ENCODE data around the gene PDE11A. TPM values are rescaled to one million over a fixed set of nuclear protein-coding genes. Genes with fewer than 3 reads are reported as not detected.

The PDE11A gene
- total RNA-seq, 5 donors from 2014 or later (not counting 1 experiment from before 2014, with no cell fraction given): not detected

GRCh38 chr2:177869912-177870311 is 202.7 kb downstream of the PDE11A start:
- Mint-ChIP-seq H3K36me3 (no peaks in the 10 kb centered on the region), H3K27me3 (peaks cover 3 to 4% of the 10 kb centered on the region in 2 donors), H3K9me3 (no peaks in the 10 kb centered on the region), H3K4me1 (no peaks in the 10 kb centered on the region), H3K27ac (no peak overlapping the region), H3K4me3 (no peak overlapping the region)
- Histone ChIP-seq H3K9me3 (no peaks in the 10 kb centered on the region), H3K36me3 (ENCODE audit: control insufficient read depth in 2 of 2, extremely low read depth in 1 of 2, insufficient read depth in 1 of 2, low read length in 1 of 2) (no peaks in the 10 kb centered on the region), H3K4me1 (ENCODE audit: control insufficient read depth in 1 of 2, extremely low read depth in 1 of 2, insufficient read depth in 2 of 2, low read length in 2 of 2) (no peaks in the 10 kb centered on the region), H3K4me3 (ENCODE audit: control insufficient read depth in 1 of 2, extremely low read depth in 1 of 2, low read length in 1 of 2) (no peak overlapping the region), H3K27ac (ENCODE audit: low read length) (no peak overlapping the region), H3K27me3 (replicated peaks in 1 of 2; ENCODE audit: control insufficient read depth in 2 of 2, extremely low read depth in 1 of 2, insufficient read depth in 2 of 2, low read length in 1 of 2) (no peaks in the 10 kb centered on the region)
- ChIA-PET CTCF (no interaction called here), POLR2A (no interaction called here)
- ATAC-seq (replicated peaks in 1 of 4) (no peak), DNase-seq (no peak)
- 42% methylated on average over 1 of the region's 3 CpGs for WGBS (ENCODE audit: insufficient coverage)

- Histone ChIP-seq H3K4me3 (ENCODE audit: control insufficient read depth in 1 of 2, extremely low read depth in 1 of 2, low read length in 1 of 2) (no peak overlapping the region), H3K36me3 (ENCODE audit: control insufficient read depth in 2 of 2, extremely low read depth in 1 of 2, insufficient read depth in 1 of 2, low read length in 1 of 2) (no peaks in the 10 kb centered on the region), H3K27me3 (replicated peaks in 1 of 2; ENCODE audit: control insufficient read depth in 2 of 2, extremely low read depth in 1 of 2, insufficient read depth in 2 of 2, low read length in 1 of 2) (no peaks in the 10 kb centered on the region), H3K27ac (ENCODE audit: low read length) (no peak overlapping the region), H3K9me3 (no peaks in the 10 kb centered on the region), H3K4me1 (ENCODE audit: control insufficient read depth in 1 of 2, extremely low read depth in 1 of 2, insufficient read depth in 2 of 2, low read length in 2 of 2) (no peaks in the 10 kb centered on the region)
- WGBS (ENCODE audit: insufficient coverage): 80% methylated on average over 1 of the region's 3 CpGs
- H3K4me1 Mint-ChIP-seq: no peaks in the 10 kb centered on the region
- no peaks in the 10 kb centered on the region for H3K9me3 Mint-ChIP-seq
- DNase-seq (no peak), ATAC-seq (replicated peaks in 1 of 4) (no peak)
- no peak overlapping the region for H3K27ac Mint-ChIP-seq
- ChIA-PET CTCF (no interaction called here), POLR2A (no interaction called here)
- H3K27me3 Mint-ChIP-seq: peaks cover 1 to 3% of the 10 kb centered on the region in 2 donors
- no peak overlapping the region for H3K4me3 Mint-ChIP-seq
- H3K36me3 Mint-ChIP-seq: no peaks in the 10 kb centered on the region
Observed at GRCh38 chr2:177869209-177869608, 203.4 kb downstream of the PDE11A start.

DNA sequence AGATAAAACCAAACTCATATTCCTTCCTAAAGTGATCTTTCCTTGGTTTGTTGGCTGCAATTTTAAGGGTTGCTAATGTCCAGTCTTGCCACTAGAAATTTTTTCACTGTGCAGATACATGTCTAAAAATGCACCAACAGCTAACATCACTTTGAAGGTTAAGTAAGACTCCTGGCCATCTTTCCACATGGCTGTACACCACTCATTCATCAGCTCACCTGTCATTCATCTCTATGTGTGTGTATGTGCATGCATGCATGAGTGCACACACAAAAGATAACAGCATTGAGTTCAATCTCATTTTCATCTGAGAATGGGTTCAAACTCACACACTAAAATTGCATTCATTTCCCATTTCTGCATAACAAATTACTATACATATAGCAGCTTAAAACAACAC is 203.8 kb downstream of the PDE11A start:
- ATAC-seq (replicated peaks in 1 of 4) (no peak), DNase-seq (no peak)
- Histone ChIP-seq H3K27ac (ENCODE audit: low read length) (no peak overlapping the region), H3K4me3 (ENCODE audit: control insufficient read depth in 1 of 2, extremely low read depth in 1 of 2, low read length in 1 of 2) (no peak overlapping the region), H3K9me3 (no peaks in the 10 kb centered on the region), H3K4me1 (ENCODE audit: control insufficient read depth in 1 of 2, extremely low read depth in 1 of 2, insufficient read depth in 2 of 2, low read length in 2 of 2) (no peaks in the 10 kb centered on the region), H3K36me3 (ENCODE audit: control insufficient read depth in 2 of 2, extremely low read depth in 1 of 2, insufficient read depth in 1 of 2, low read length in 1 of 2) (no peaks in the 10 kb centered on the region), H3K27me3 (replicated peaks in 1 of 2; ENCODE audit: control insufficient read depth in 2 of 2, extremely low read depth in 1 of 2, insufficient read depth in 2 of 2, low read length in 1 of 2) (no peaks in the 10 kb centered on the region)
- Mint-ChIP-seq H3K36me3 (no peaks in the 10 kb centered on the region), H3K9me3 (peaks cover 0 to 3% (median 0%) of the 10 kb centered on the region in 3 donors), H3K27ac (no peak overlapping the region), H3K4me3 (no peak overlapping the region), H3K27me3 (peaks cover 1 to 3% of the 10 kb centered on the region in 2 donors), H3K4me1 (no peaks in the 10 kb centered on the region)
- ChIA-PET CTCF (no interaction called here), POLR2A (no interaction called here)

- no peaks in the 10 kb centered on the region for H3K4me1 ChIP-seq (ENCODE audit: control insufficient read depth in 1 of 2, extremely low read depth in 1 of 2, insufficient read depth in 2 of 2, low read length in 2 of 2)
- no peak overlapping the region for H3K4me3 ChIP-seq (ENCODE audit: control insufficient read depth in 1 of 2, extremely low read depth in 1 of 2, low read length in 1 of 2)
- Mint-ChIP-seq H3K27me3 (peaks cover 5 to 18% of the 10 kb centered on the region in 2 donors), H3K4me3 (no peak overlapping the region), H3K4me1 (no peaks in the 10 kb centered on the region), H3K36me3 (no peaks in the 10 kb centered on the region), H3K9me3 (peaks cover 7 to 13% (median 8%) of the 10 kb centered on the region in 3 donors), H3K27ac (no peak overlapping the region)
- peaks cover 2% of the 10 kb centered on the region for H3K9me3 ChIP-seq
- no peak overlapping the region for H3K27ac ChIP-seq (ENCODE audit: low read length)
- ATAC-seq (replicated peaks in 1 of 4) (no peak), DNase-seq (no peak)
- H3K27me3 ChIP-seq (replicated peaks in 1 of 2; ENCODE audit: control insufficient read depth in 2 of 2, extremely low read depth in 1 of 2, insufficient read depth in 2 of 2, low read length in 1 of 2): no peaks in the 10 kb centered on the region
- WGBS (ENCODE audit: insufficient coverage): no CpG with 5 or more reads among the region's 1 CpG
- CTCF ChIA-PET: interaction anchor here in 1 of 2 donors (1.3 kb wide), 1 partner anchor 9 kb away, joined by 3 read pairs; no protein-coding TSS in a partner anchor
- H3K36me3 ChIP-seq (ENCODE audit: control insufficient read depth in 2 of 2, extremely low read depth in 1 of 2, insufficient read depth in 1 of 2, low read length in 1 of 2): no peaks in the 10 kb centered on the region
- POLR2A ChIA-PET: no interaction called here
Observed at GRCh38 chr2:177857538-177857937, 215.0 kb downstream of the PDE11A start.

GRCh38 chr2:177852389-177852788 is 220.2 kb downstream of the PDE11A start:
- no peak overlapping the region for H3K27ac ChIP-seq (ENCODE audit: low read length)
- WGBS (ENCODE audit: insufficient coverage): no CpG with 5 or more reads among the region's 1 CpG

DNA sequence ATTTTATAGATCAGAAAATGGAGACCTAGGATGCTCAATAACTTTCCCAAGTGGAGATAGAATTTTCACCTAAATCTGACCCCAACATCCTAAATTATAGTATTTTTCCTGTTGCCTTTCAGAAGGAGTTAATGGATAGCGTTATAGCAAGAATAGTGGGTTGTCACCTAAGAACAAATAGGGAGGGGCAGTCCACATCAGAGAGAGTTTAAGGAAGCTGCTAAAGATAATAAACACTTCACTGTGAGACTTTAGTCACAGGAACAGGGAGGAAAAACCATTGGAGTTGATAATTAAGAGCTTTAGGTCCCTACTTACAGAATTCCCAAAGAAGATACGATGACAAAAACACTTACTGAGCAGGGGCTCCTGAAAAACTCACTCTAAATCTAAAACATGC is 229.4 kb downstream of the PDE11A start:
- Histone ChIP-seq H3K27ac (ENCODE audit: low read length) (no peak overlapping the region), H3K4me1 (ENCODE audit: control insufficient read depth in 1 of 2, extremely low read depth in 1 of 2, insufficient read depth in 2 of 2, low read length in 2 of 2) (no peaks in the 10 kb centered on the region), H3K27me3 (replicated peaks in 1 of 2; ENCODE audit: control insufficient read depth in 2 of 2, extremely low read depth in 1 of 2, insufficient read depth in 2 of 2, low read length in 1 of 2) (no peaks in the 10 kb centered on the region), H3K9me3 (no peaks in the 10 kb centered on the region), H3K36me3 (ENCODE audit: control insufficient read depth in 2 of 2, extremely low read depth in 1 of 2, insufficient read depth in 1 of 2, low read length in 1 of 2) (no peaks in the 10 kb centered on the region), H3K4me3 (ENCODE audit: control insufficient read depth in 1 of 2, extremely low read depth in 1 of 2, low read length in 1 of 2) (no peak overlapping the region)
- no peaks in the 10 kb centered on the region for H3K9me3 Mint-ChIP-seq
- peaks cover 3 to 6% of the 10 kb centered on the region in 2 donors for H3K27me3 Mint-ChIP-seq
- no CpG with 5 or more reads among the region's 2 CpGs for WGBS (ENCODE audit: insufficient coverage)
- no peak for DNase-seq
- H3K4me3 Mint-ChIP-seq: no peak overlapping the region
- ATAC-seq (replicated peaks in 1 of 4): no peak
- CTCF ChIA-PET: no interaction called here
- H3K36me3 Mint-ChIP-seq: no peaks in the 10 kb centered on the region
- no peak overlapping the region for H3K27ac Mint-ChIP-seq
- H3K4me1 Mint-ChIP-seq: no peaks in the 10 kb centered on the region
- POLR2A ChIA-PET: no interaction called here

More at GRCh38 chr2:177852389-177852788, 220.2 kb downstream of the PDE11A start:
- no peaks in the 10 kb centered on the region for H3K9me3 ChIP-seq
- ChIA-PET POLR2A (no interaction called here), CTCF (no interaction called here)
- DNase-seq: no peak
- H3K4me1 ChIP-seq (ENCODE audit: control insufficient read depth in 1 of 2, extremely low read depth in 1 of 2, insufficient read depth in 2 of 2, low read length in 2 of 2): no peaks in the 10 kb centered on the region
- no peak overlapping the region for H3K27ac Mint-ChIP-seq
- no peak overlapping the region for H3K4me3 Mint-ChIP-seq
- H3K27me3 Mint-ChIP-seq: peaks cover 6 to 14% of the 10 kb centered on the region in 2 donors
- no peak for ATAC-seq (replicated peaks in 1 of 4)
- no peaks in the 10 kb centered on the region for H3K36me3 Mint-ChIP-seq
- H3K27me3 ChIP-seq (replicated peaks in 1 of 2; ENCODE audit: control insufficient read depth in 2 of 2, extremely low read depth in 1 of 2, insufficient read depth in 2 of 2, low read length in 1 of 2): no peaks in the 10 kb centered on the region
- H3K4me3 ChIP-seq (ENCODE audit: control insufficient read depth in 1 of 2, extremely low read depth in 1 of 2, low read length in 1 of 2): no peak overlapping the region
- peaks cover 2 to 7% (median 3%) of the 10 kb centered on the region in 3 donors for H3K9me3 Mint-ChIP-seq
- no peaks in the 10 kb centered on the region for H3K36me3 ChIP-seq (ENCODE audit: control insufficient read depth in 2 of 2, extremely low read depth in 1 of 2, insufficient read depth in 1 of 2, low read length in 1 of 2)
- no peaks in the 10 kb centered on the region for H3K4me1 Mint-ChIP-seq

DNA sequence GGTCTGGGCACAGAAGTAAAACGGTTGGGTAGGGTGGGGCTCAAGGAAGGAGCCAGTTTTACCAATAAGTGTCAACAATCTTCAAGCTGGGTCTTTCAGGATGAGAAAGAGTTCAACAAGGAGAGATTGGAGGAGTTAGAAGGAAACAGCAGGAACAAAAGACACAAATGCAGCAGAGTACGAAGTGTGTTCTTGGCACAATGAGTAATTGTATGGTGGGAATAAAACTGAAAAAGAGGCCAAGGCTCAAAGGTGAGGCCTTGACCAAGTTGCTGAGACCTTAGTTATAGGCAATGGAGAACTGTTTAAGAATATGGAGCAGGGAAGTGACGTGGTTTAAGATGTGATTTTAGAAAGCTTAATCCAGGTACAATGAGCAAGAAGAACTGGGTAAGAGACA is 230.3 kb downstream of the PDE11A start:
- POLR2A ChIA-PET: no interaction called here
- DNase-seq (no peak), ATAC-seq (replicated peaks in 1 of 4) (no peak)
- peaks cover 3% of the 10 kb centered on the region for H3K36me3 Mint-ChIP-seq
- no peaks in the 10 kb centered on the region for H3K4me1 Mint-ChIP-seq
- CTCF ChIA-PET: no interaction called here
- peaks cover 3 to 6% of the 10 kb centered on the region in 2 donors for H3K27me3 Mint-ChIP-seq
- no peak overlapping the region for H3K27ac Mint-ChIP-seq
- H3K4me1 ChIP-seq (ENCODE audit: control insufficient read depth in 1 of 2, extremely low read depth in 1 of 2, insufficient read depth in 2 of 2, low read length in 2 of 2): no peaks in the 10 kb centered on the region
- no peaks in the 10 kb centered on the region for H3K27me3 ChIP-seq (replicated peaks in 1 of 2; ENCODE audit: control insufficient read depth in 2 of 2, extremely low read depth in 1 of 2, insufficient read depth in 2 of 2, low read length in 1 of 2)
- no peak overlapping the region for H3K4me3 ChIP-seq (ENCODE audit: control insufficient read depth in 1 of 2, extremely low read depth in 1 of 2, low read length in 1 of 2)
- H3K27ac ChIP-seq (ENCODE audit: low read length): no peak overlapping the region
- peaks cover 0 to 4% (median 2%) of the 10 kb centered on the region in 3 donors for H3K9me3 Mint-ChIP-seq
- H3K36me3 ChIP-seq (ENCODE audit: control insufficient read depth in 2 of 2, extremely low read depth in 1 of 2, insufficient read depth in 1 of 2, low read length in 1 of 2): no peaks in the 10 kb centered on the region
- WGBS (ENCODE audit: insufficient coverage): 68% methylated on average over 2 of the region's 3 CpGs
- no peaks in the 10 kb centered on the region for H3K9me3 ChIP-seq
- H3K4me3 Mint-ChIP-seq: no peak overlapping the region

All from T-cell (primary cell).